ENCODE results near the gene ABCC6. TPM values are rescaled to one million over a fixed set of nuclear protein-coding genes. Genes with fewer than 3 reads are reported as not detected.

The ABCC6 gene
- total RNA-seq, 1 experiment from 2014 or later = 1.1 TPM

DNA sequence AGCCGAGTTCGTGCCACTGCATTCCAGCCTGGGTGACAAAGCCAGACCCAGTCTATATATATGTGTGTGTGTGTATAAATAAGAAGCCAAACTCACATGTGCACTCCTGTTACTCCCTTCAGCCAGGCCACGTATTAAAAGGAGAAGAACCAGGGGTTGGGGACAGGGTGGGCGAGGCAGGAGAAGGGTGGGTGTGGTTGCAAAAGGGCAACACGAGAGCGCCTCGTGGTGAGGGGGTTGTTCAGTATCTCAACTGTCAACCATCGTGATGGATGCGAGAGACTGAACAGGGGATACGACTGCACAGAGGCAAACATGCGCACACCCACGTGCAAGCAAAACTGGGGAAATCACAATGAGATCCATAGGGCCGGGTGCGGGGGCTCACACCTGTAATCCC is 54.9 kb downstream of the ABCC6 start:
- H3K9me3 Mint-ChIP-seq = no peaks in the 10 kb centered on the region
- no peaks in the 10 kb centered on the region for H3K23me2 ChIP-seq (ENCODE audit: insufficient read length, low read depth, low read length, poor library complexity, severe bottlenecking)

More for the DNA sequence above, 54.9 kb downstream of the ABCC6 start:
- H3K4me1 ChIP-seq (ENCODE audit: insufficient read depth, low read length) = no peaks in the 10 kb centered on the region
- H3K4me2 ChIP-seq (ENCODE audit: insufficient read depth, insufficient read length, low read length) = no peak overlapping the region
- H3K4ac ChIP-seq (ENCODE audit: low read depth, low read length) = no peak overlapping the region
- Mint-ChIP-seq H3K4me3 (no peak overlapping the region; a peak in 1 of 5 replicates), H3K36me3 (ENCODE audit: insufficient read depth in 1 of 3, low read depth in 3 of 3) (no peaks in the 10 kb centered on the region; a peak in 1 of 7 replicates), H3K27ac (no peak overlapping the region), H3K27me3 (ENCODE audit: low read depth) (peaks cover 3% of the 10 kb centered on the region), H3K4me1 (no peaks in the 10 kb centered on the region)
- H2AFZ ChIP-seq (ENCODE audit: low read length) = no peak overlapping the region
- H2BK20ac ChIP-seq (ENCODE audit: low read depth, low read length, poor library complexity, severe bottlenecking) = no peak overlapping the region
- H4K8ac ChIP-seq (replicated peaks; ENCODE audit: insufficient read length, low read depth, low read length) = no peak overlapping the region
- H3K79me2 ChIP-seq (ENCODE audit: insufficient read depth, low read length) = no peaks in the 10 kb centered on the region
- H3K18ac ChIP-seq (ENCODE audit: insufficient read length, low read depth, low read length) = no peak overlapping the region
- no peak overlapping the region for H3K23ac ChIP-seq (ENCODE audit: insufficient read length, low read depth, low read length)
- H2AK5ac ChIP-seq (ENCODE audit: insufficient read length, low read length) = no peak overlapping the region
- DNase-seq = no peak
- H3K56ac ChIP-seq (ENCODE audit: insufficient read length, low read depth, low read length) = no peak overlapping the region
- H2BK12ac ChIP-seq (ENCODE audit: insufficient read length, low read depth, low read length) = no peak overlapping the region
- no peak overlapping the region for H2BK5ac ChIP-seq (ENCODE audit: insufficient read length, low read length)
- no peak overlapping the region for H4K5ac ChIP-seq (ENCODE audit: insufficient read length, low read depth, low read length)
- no peak overlapping the region for H3K14ac ChIP-seq (ENCODE audit: insufficient read depth, low read length)
- H4K20me1 ChIP-seq (ENCODE audit: control insufficient read depth, insufficient read depth, insufficient read length) = no peaks in the 10 kb centered on the region
- H3K9ac ChIP-seq (ENCODE audit: extremely low read depth, insufficient read length, low read length) = no peak overlapping the region
- TF ChIP-seq CTCF (conservative IDR thresholded peaks at IDR 0.05) = no peak
- H2BK120ac ChIP-seq (ENCODE audit: low read depth, low read length, poor library complexity, severe bottlenecking) = no peak overlapping the region
- H2BK15ac ChIP-seq (ENCODE audit: low read depth, low read length) = no peak overlapping the region
- H4K91ac ChIP-seq (ENCODE audit: insufficient read length, low read depth, low read length) = no peak overlapping the region
- H3K27me3 ChIP-seq (ENCODE audit: insufficient read depth, low read length) = no peaks in the 10 kb centered on the region
- H3K9me3 ChIP-seq (ENCODE audit: control insufficient read depth, low read depth, low read length) = no peaks in the 10 kb centered on the region
- WGBS (ENCODE audit: extremely low coverage, insufficient read length, low lambda C conversion rate) = no CpG with 5 or more reads among the region's 14 CpGs
- no peak overlapping the region for H3T11ph ChIP-seq (ENCODE audit: low read length)
- H3K27ac ChIP-seq (ENCODE audit: insufficient read length, low read depth, low read length) = no peak overlapping the region
- no peaks in the 10 kb centered on the region for H3K79me1 ChIP-seq (ENCODE audit: insufficient read depth, low read depth, low read length, poor library complexity, severe bottlenecking)
